ENCODE results near the gene SMYD5. TPM values are rescaled to one million over a fixed set of nuclear protein-coding genes. Genes with fewer than 3 reads are reported as not detected.

The SMYD5 gene
- total RNA-seq, 2 donors from 2014 or later: 12.6 to 16.2 TPM

DNA sequence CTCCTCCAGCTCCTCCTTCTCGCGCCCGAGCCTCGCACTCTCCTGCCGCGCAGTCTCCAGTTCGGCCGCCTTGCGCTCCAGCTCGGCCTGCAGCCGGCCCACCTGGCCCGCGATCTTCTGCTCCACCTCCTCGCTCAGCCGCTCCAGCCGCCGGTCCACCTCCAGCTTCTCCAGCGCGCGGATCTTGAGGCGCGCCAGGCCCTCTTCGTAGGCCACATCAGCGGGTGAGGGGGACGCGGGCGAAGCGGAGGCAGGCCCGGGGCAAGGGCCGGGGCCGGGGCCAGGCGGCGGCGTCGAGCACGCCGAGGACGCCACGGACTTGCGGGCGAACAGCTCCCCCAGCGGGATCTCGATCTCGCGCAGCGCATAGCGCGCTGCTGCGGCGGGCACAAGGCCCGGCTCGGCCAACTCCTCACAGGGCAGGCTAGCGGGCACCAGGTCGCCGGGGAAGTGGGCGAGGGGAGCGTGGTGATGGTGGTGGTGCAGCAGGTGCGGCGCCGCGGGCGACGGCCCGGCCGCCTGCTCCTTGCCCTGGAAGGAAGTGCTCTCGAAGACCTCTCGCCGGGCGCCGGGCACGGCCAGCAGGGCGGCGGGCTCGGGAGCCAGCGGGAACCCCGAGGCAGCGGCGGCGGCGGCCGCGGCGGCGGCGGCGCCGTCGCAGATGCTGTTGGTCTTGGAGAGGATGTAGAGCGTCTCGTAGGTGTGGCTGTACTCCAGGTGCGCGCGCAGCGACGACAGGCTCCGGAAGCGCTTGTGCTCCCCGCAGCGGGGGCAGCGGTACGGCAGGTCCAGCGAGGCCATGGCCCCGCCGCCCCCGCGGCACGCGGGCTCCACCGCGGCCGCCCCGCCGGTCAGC is 55.0 kb downstream of the SMYD5 start:
- ATAC-seq (ENCODE audit: insufficient number of reproducible peaks, low FRiP score, low read depth): no peak
- Histone ChIP-seq H3K27me3 (replicated peaks; ENCODE audit: insufficient read depth) (no peaks in the 10 kb centered on the region), H3K36me3 (no peaks in the 10 kb centered on the region), H3K4me1 (ENCODE audit: control insufficient read depth in 1 of 2, low read depth in 2 of 2) (peaks cover 4 to 6% of the 10 kb centered on the region in 2 donors), H3K27ac (no peak overlapping the region), H3K9me3 (no peaks in the 10 kb centered on the region), H3K4me3 (peak overlapping the region; percentile 56)
- TF ChIP-seq CTCF (IDR thresholded peaks at IDR 0.05): no peak
- no peak for DNase-seq (ENCODE audit: low spot score)

- no peak for ATAC-seq (ENCODE audit: insufficient number of reproducible peaks, low FRiP score, low read depth)
Measured at GRCh38 chr2:73269686-73270465, 55.8 kb downstream of the SMYD5 start.

DNA sequence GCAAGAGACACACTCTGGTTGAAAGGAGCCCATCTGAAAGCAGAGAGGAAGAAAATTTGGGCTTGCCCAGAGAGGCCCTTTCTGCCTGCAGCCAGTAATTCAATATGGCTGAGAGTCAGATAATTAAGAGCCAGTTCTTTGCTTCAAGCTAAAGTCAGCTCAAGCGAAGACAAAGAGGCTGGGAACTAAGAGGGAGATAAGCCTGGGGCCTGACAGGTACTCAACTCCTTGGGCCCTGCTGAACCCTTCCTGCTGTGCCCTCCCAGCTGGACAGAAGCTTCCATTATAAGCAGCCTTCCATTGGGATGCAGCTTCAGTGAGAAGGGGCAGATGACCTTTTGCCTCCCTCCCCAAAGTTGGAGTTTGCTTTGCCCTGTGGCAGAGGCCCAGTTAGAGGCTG is 58.2 kb downstream of the SMYD5 start:
- Histone ChIP-seq H3K27ac (no peak overlapping the region), H3K36me3 (no peaks in the 10 kb centered on the region), H3K4me1 (ENCODE audit: control insufficient read depth in 1 of 2, low read depth in 2 of 2) (peaks cover 4 to 6% of the 10 kb centered on the region in 2 donors), H3K9me3 (no peaks in the 10 kb centered on the region), H3K4me3 (no peak overlapping the region), H3K27me3 (replicated peaks; ENCODE audit: insufficient read depth) (no peaks in the 10 kb centered on the region)
- TF ChIP-seq CTCF (IDR thresholded peaks at IDR 0.05): no peak
- DNase-seq (ENCODE audit: low spot score) (no peak), ATAC-seq (ENCODE audit: insufficient number of reproducible peaks, low FRiP score, low read depth) (no peak)

More at GRCh38 chr2:73269686-73270465, 55.8 kb downstream of the SMYD5 start:
- no peak for DNase-seq (ENCODE audit: low spot score)
- TF ChIP-seq CTCF (IDR thresholded peaks at IDR 0.05): no peak
- H3K4me1 ChIP-seq (ENCODE audit: control insufficient read depth in 1 of 2, low read depth in 2 of 2): peaks cover 4 to 6% of the 10 kb centered on the region in 2 donors
- no peak overlapping the region for H3K27ac ChIP-seq
- H3K9me3 ChIP-seq: no peaks in the 10 kb centered on the region
- H3K4me3 ChIP-seq: no peak overlapping the region
- H3K27me3 ChIP-seq (replicated peaks; ENCODE audit: insufficient read depth): no peaks in the 10 kb centered on the region
- no peaks in the 10 kb centered on the region for H3K36me3 ChIP-seq

Other genes with a start within 250 kb of the SMYD5 start
- 10 to 100 TPM; 16.6 to 18.1 TPM for gene SFXN5, start 142.5 kb upstream of the SMYD5 start, total RNA-seq
- gene RAB11FIP5, start 101.3 kb upstream of the SMYD5 start, total RNA-seq: 10 to 100 TPM; 62.4 to 78.8 TPM
- gene NOTO, start 11.7 kb upstream of the SMYD5 start, total RNA-seq: not detected
- 10 to 100 TPM; 19.9 to 24.5 TPM for gene PRADC1, start 19.0 kb downstream of the SMYD5 start, total RNA-seq
- gene CCT7, start 20.1 kb downstream of the SMYD5 start, total RNA-seq: 100 to 1,000 TPM; 121 to 144 TPM
- 1 to 10 TPM; 3.5 to 6.1 TPM for gene FBXO41, start 70.2 kb downstream of the SMYD5 start, total RNA-seq
- gene EGR4, start 79.3 kb downstream of the SMYD5 start, total RNA-seq: not detected
- gene ALMS1, start 171.6 kb downstream of the SMYD5 start, total RNA-seq: 10 to 100 TPM; 30.7 to 41.6 TPM

All from thoracic aorta (tissue), 2 donors.